ENCODE measurements around the gene PRKD2.
A peak's percentile ranks its signal among the peaks of the same experiment; 100 is the strongest.
"Not testable (repeated sequence)": the region's sequence is repeated elsewhere in the genome, so short reads cannot be mapped to it uniquely, and the experiment has no call there.

Gene PRKD2

DNA sequence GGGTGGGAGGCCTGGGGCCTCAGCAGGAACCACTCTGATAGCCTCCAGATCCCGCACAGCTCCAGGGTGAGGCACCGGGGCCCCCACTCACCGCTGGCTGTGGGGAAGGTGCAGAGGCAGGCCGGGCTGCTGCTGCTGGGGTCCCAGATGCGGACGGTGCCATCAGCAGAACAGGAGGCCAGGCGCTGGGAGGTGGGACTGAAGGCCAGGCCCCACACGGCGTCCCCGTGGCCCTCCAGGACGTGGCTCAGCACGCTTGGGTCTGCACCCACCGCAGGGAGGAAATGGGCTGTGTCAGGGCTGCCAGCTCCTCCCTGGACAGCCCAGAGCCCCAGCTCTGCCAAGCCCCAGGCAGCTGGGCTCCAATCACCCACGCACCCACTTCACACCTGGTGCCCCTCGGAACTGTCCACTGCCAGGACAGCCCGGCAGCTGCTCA is 6.1 kb upstream of the PRKD2 start:
- no peak for DNase-seq

DNA sequence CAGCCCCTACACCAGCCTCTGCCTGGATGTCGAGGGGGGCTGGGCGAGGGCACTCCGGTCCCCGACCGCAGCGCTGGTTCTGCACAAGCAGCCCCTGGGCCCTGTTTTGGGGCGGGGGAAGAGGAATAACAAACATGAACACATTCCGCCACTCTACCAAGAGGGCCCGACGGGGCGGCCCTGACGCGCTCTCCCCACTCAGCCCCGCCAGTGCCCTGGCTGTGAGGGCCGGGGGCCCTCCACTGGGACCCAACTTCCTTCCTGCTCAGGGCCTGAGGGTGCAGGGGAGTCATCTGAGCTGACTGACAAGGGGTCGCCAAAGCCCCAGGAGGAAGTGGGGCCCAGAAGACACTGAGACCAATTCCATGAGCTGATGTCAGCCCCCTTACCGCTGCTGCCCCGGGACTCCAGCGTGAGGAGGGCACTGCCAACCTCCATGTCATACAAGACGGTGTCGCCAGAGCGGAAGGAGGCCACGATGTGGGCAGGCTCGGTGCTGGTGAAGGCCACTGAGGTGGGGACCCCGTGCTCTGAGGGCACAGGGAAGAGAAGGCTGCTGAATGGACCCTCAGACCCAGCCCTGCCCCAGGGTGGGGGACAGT is 5.6 kb upstream of the PRKD2 start:
- DNase-seq = no peak

DNA sequence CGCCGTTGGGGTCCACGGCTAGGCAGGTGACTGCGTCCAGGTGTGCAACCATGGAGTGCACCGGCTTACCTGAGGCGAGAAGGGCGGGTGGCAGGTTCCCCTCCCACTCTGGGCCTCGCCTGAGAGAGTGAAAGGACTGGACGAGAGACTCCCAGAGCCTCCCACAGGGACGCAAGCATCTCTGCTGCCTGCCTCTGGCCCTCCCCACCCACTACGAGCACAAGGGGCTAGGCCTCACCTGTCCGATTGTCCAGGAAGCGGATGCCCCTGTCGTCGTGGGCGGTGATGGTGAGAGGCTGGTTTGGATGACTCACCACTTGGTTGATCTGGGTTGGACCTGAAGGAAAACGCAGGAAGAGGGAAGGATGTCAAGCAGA is 5.1 kb upstream of the PRKD2 start:
- no peak for DNase-seq

DNA sequence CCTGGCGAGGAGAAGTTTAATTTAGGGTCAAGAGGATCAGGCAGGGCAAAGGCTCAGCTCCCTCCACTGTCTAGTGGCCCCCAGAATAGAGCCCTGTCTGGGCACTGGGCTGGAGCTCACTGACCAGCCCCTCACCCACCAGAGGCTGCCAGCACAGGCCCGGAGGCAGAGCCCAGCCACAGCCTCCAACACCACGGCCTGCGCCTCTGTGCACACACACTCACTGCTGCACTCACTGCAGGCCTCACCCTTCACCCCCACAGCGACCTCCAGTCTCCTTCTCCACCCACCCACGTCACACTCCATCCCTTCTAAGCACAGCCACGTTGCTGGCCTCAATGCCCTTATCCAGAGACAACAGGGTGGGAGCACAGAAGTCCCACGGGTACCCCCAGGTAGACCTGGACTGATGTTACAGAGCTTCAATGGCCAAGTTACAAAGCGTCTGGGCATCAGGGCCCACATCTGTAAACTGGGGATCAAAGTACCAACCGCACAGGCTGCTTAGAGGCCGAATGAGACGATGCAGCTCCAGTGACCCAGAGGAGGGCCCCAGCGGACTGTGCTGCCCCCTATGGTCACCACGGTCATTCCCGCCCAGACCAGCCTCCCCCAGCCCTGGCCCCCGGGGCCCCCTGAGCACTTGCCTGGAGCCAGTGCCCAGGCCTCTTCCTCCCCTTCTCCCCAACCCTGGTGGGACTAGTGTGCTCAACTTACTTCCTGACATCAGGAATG is 4.5 kb upstream of the PRKD2 start:
- no peak for DNase-seq

DNA sequence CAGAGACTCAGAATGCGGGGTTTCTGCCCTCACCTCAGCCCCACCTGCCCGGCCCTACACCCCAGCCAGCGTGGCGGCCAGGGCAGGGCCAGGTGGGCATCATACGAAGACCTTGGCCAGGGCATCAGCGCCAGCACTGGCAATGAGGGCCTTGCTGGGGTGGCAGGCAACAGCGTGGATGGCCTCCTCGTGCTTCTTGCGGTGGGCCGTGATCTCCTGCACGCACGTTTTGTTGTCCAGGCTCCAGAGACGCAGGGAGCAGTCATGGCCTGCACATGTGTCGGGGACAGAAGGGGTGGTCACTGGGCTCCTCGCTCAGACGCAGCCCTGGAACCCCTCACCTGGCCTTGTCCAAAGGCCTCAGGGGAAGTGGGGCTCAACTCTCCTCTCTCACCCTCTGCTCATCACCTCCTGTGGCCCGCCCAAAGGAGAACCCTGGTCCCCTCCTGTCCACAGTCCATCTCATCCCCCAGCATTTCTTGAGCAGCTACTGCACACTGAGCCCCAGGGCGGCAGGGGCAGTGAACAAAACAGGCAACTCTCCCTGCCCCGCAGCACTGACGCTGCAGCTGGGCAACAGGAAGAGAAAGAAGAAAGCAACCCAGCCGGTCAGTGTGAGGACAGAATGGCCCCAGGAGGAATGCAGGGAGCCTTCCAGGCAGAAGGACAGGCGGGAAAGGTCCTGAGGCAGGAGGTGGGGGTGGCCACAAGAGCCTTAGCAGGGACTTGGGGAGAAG is 3.8 kb upstream of the PRKD2 start:
- DNase-seq = no peak

DNA sequence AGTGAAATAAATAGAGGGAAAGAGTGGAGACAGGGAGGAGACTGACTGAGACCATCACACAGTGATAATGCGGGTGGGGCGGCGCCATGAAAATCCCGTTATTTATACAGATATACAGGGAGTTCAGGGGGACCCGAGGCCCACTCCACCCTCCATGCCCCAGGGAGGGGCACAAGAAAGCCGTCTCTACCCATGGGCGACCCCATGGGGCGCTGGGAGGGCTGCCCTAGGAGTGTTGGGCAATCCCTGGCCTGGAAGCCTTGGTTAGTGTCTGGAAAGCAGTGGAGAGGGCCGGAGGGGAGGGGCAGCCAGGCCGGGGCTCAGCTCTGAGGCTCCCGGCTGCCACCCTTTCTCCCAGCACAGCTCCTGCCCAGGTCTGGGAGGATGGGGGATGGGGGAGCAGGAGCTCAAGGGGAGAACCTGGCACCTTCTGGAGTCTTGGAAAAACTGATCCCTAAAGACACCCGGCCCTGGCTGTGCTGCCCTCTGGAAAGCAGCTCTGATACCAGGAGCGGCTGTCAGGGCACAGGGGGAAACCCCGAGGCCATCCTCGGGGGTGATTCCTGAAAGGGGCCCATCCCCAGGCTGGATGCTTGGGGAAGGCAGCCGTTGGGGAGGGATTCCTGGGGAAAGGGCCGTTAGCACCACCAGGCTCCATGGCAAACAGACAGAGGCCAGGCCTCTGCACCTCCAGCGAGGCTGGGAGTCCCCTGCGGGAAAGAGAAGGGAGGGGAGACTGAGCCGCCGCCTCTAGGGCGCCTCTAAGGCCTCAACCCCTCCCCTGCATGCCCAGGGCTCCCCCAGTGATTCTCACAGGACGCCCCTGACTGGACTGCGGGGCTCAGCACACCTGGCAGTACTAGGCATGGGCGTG is 3.0 kb upstream of the PRKD2 start:
- DNase-seq = no peak

DNA sequence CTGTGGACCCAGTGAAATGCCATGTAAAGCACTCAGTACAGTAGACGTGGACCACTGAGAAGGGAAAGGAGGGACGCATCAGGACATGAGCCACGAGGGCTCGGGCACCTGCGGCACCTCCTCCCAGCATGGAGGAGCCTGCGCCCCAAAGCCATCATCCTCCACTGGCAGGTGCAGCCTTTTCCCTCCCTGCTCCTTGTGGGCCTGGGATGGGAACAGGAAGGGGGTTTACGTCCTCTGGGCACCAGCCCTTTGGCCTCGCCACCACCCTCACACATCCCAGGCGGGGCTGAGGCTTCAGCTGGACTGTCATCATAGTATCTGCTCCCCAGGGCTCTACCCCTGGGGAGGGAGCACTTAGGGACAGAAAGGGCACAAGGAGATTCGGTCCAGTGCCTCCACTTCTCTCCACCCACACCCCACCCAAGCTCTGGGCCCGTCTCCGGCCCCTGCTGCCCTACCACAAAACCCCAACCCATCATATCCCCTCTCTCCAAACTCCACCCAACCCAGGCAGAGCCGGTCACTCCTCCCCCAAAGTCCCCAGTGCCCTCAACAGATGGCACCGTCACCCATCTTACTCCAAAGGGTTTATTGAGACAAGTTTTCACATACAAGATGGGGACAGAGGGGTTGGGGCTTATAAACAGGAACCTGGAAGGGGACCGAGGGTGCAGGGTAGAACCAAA is 2.2 kb upstream of the PRKD2 start:
- DNase-seq = no peak

DNA sequence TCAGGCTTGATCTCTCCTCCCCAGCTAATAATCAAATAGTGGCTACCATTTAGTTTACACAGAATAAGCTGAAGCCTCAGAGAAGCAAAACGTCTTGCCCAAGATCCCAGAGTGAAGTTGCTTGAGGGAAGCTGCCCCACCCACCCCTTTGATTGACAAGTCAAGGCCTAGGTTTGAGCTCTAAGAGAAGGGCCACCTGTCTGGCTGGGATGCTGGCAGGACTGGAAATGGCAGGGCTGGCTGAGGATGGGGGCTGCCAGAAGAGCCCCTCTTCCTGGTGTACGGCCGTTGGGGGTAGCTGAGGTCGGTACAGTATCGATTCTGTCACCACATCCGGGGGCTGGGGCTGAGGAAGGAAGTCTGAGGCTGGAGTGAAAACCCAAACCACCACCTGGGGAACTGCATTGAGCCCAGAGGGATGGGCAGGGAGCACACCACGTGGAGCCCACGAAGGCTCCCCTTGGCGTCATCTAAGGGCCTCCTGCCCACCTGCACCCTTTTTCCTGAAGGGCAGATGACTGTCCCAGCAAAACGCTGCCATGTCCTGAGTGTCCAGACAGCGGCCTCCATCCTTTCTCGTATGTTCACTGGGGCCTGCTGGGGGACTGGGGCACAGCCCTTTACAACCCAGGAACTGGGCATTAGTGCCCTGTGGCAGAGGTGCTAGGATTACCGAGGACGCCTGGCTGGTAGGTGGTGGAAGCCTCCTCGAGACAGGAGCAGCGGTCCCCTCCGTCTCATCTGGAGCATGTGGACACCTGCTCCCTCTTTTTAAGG is 1.4 kb upstream of the PRKD2 start:
- no peak for DNase-seq

DNA sequence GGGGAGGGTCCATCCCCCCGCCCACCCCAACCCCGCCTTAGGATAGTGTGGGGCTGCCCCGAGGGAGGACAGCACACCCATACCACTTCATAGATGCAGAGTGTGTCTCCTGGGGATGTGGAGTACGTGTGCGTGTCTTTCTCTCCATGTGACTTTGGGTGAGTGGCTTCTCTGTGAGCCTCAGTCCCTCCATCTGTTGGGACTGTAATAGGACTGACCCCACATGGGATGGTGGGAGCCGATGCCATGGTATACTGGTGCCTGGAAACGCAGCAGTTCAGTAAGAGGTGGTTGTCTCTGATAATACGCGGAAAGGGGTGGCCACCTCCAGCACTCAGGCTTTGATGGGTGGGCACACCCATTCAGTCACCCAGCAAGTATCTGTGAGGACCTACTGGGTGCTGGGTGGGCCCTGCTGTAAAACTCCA is 816 bp upstream of the PRKD2 start:
- no peak for DNase-seq

DNA sequence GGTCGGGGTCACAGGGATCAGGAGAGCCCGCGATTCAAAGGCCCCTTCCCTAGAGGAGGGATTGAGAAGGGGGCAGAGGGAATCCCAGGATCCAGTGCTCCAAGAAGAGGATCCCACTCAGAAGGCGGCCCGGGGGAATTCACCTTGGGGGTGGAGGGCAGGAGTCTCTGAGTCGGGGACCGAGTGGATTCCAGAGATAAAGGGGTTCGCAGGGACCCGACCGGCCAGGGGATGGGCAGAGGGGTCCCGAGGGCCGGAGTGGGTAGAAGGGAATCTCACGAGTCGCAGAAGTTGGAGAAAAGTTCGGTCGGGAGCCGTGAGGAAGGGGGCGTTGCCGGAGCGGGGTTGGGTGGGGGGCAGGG is 261 bp downstream of the PRKD2 start:
- DNase-seq = no peak

DNA sequence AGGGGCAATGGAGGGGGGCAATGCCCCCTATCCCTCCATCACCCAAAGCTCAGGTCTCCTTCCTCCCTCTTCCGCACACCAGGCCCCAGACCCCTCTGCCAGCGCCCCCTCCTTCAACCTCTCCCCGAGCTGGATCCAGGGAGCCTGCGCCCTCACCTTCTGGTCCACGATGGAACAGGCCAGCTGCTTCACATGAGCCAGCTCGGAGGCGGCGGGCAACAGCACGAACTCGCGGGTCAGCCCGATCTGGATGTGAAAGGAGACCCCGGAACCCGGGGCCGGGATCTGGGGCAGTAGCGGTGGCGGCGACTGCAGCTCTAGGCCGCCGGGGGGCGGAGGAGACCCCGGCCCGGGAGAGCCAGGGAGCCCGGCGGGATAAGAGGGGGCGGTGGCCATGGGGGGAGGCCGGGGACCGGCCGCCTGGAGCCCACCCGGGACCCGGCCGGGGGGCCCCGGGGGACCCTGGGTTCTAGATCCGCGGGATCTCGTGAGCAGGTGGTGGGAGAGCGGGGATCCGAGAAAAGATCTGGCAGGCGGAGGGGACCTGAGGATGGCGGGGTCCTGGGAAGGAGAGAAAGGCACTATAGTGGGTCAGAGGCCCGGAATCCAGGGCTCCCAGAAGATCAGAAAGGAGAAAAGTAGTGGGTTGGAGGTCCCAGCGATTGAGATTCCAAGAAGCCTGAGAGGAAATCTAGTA is 791 bp downstream of the PRKD2 start:
- no peak for DNase-seq

DNA sequence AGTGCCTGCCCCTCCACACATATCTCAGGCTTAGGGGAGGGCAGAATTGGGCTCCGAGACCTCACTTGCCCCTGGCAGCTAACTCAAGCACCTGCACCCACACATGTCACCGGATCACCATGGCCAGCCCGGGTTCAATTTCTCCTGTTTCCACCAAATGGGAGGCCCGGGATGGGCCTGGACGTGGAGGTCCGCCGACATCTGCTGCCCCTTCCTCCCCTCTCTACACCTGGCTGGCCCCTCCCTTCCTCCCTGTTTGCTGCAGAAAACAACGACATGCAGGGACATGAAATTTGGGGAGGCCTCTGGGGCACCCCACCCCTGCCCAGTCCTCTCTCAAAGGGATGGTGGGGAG is 1.3 kb downstream of the PRKD2 start:
- no peak for DNase-seq

DNA sequence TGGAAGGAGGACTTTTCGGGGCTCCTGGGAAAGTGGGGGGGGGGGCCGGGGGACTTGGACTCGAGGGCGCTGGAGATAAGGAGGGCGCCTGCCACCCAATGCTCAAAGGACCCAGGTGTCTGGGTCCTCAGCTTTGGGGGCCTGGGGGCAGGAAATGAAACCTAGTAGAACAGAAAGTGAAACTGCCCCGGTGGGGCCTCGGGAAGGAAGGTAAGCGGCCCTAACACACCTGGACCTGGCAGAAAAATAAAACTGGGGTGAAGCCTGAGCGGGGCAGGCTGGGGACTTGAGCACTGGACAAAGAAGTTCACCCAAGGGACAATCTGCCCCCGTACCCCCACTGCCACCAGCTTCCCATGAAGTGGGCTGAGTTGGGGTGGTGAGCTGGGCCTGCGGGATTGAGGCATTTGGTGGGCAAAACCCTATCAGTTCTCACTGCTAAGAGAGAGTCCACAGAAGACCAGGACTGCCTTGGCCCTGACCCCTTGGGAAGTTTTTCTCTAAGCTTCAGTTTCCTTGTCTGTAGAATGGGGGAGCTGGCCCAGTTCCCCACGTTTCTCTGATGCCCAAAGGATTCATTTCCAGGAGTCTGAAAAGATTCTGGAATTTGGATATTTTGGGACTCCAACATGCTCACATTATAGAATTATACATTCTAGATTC is 2.3 kb downstream of the PRKD2 start:
- no peak for DNase-seq

DNA sequence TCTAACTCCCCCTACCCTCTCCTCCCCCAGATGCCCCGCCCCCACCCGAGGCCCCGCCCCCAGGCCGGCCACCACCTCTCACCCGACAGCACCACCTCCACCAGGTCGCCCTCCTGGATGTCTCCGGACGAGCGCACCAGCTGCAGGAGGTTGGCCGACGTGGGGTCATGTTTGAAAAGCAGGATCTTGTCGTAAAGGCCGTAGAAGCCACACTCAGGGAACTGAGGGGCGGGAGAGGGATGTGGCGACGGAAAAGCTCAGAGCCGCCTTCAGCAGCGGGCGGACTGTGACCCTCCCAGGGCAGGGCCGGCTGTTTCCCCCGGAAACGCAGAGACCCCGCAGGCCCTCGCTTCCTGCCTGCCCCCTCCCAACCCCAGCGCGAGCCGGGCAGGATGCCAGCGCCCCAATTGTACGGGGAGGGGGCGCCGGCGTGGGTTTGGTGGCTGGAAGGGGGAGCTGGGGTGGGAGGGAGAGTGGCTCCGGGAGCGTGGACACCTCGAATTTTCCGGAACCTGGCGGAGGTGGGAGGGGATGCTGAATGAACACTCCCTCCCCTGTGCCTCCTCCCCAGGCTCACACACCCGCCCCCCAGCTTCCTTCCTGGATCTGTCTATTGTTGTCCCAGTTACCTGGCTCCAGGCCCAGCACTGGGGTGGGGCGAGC is 3.0 kb downstream of the PRKD2 start:
- peak; percentile 78 for DNase-seq

DNA sequence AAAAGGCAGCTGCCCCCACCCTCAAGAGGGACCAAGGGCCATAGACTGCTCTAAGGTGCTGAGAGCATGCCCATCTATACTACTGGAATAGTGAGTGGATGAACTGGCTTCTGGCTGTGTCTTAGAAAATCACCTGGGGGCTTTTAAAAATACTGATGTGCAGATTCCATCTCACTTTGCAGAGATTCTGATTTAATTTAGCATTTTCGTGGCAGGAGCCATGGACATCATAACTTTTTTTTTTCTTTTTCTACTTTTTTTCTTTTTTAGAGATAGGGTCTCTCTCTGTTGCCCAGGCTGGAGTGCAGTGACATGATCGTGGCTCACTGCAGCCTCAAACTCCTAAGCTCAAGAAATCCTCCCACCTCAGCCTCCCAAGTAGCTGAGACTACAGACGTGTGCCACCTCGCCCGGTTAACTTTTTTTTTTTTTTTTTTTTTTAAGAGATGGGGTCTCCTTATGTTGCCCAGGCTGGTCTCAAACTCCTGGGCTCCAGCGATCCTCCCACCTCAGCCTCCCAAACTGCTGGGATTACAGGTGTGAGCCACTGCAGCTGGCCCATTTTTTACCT is 4.1 kb downstream of the PRKD2 start:
- DNase-seq = not testable (repeated sequence)

DNA sequence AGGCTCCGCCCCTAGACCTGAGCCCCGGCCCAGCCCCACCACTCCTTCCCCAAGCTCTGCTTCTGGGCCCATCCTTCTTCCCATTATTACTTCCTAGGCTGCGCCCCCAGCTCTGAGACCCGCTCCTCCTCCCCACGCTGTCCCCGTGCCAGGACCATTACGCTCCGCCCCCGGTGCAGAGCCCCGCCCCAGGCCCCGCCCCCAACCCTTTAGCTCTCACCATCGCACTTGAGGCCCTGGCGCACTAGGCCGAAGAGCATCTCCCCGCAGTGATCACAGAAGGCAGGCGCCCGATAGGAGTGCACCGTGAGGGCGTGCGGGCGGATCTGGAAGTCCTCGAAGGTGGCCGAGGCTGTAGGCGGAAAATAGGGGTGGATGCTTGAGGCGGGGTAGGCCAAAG is 6.2 kb downstream of the PRKD2 start:
- no peak for DNase-seq

DNA sequence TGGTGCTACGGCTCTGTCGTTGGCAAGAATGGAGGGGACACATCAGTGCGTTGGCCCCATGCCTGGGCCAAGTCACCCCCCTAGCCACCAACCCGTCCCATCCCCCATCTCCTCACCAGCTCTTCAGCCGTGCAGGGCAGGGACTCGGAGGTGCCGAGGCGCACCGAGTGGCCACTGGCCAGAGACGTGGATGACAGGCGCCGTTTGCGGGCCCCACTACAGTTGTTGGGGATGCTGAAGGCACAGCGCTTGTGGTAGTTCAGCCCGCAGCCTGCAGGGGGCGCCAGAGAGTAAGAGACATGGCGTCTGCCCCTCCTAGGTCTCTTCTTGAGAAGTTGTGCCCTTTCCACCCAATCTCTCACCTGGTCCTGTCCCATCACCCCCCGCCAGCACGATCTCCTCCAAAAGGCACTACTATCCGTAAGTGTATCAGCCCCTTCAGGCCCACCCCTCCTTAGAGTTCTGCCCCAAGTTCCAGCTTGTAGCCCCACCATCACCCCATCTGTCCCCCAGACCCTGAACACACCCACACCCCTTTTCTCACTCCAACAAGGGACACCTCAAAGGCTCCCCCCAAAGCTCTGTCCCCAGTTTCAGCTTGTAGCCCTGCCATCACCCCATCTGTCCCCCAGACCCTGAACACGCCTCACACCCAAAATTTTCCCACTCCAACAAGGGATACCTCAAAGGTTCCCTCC is 12.4 kb downstream of the PRKD2 start:
- peak; percentile 14 for DNase-seq

DNA sequence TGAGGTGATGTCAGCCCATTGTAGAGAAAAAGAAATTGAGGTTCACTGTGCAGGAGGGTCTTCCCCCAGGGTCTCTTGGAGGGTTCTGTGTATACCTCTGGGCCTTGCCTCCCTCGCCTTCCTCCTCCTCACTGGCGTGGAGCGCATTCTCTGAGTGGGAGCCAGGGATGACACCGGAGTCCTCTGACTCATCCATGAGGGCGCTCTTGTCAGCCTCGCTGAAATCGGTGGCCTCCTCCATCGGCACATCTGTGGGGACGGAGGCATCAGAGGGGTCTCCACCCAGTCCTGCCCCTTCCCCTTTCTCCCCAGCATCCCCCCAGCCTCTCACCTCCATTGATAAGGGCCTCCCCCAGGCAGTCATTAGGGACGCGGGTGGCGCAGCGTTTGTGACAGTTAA is 16.2 kb downstream of the PRKD2 start:
- no peak for DNase-seq
